GM18858 (cell line): Measurements from ENCODE around the gene ZDHHC21.
"Not testable (repeated sequence)": the region's sequence is repeated elsewhere in the genome, so short reads cannot be mapped to it uniquely, and the experiment has no call there.

ENCODE experiments used
- ATAC-seq: cut with Tn5 transposase; IDR thresholded peaks from one replicate; pipeline ENCODE4 v1.9.1; 2021; ENCODE audit not compliant: unreplicated experiment

Gene ZDHHC21

GRCh38 chr9:14686168-14686567 lies 7.1 kb downstream of the ZDHHC21 start:
- no peak for ATAC-seq

- not testable (repeated sequence) for ATAC-seq
These were observed 10.6 kb downstream of the ZDHHC21 start for GRCh38 chr9:14682616-14683015.

- ATAC-seq, result no peak
These were observed 14.5 kb downstream of the ZDHHC21 start for GRCh38 chr9:14678776-14679175.

GRCh38 chr9:14677872-14678271 lies 15.4 kb downstream of the ZDHHC21 start:
- ATAC-seq, result no peak

GRCh38 chr9:14677396-14677795 lies 15.8 kb downstream of the ZDHHC21 start:
- ATAC-seq, result no peak

GRCh38 chr9:14674630-14675029 lies 18.6 kb downstream of the ZDHHC21 start:
- no peak for ATAC-seq

- no peak for ATAC-seq
These were observed 21.9 kb downstream of the ZDHHC21 start for GRCh38 chr9:14671377-14671776.

GRCh38 chr9:14670718-14671117 lies 22.5 kb downstream of the ZDHHC21 start:
- ATAC-seq, result no peak

GRCh38 chr9:14664022-14664421 lies 29.2 kb downstream of the ZDHHC21 start:
- not testable (repeated sequence) for ATAC-seq

- ATAC-seq, result no peak
These were observed 31.2 kb downstream of the ZDHHC21 start for GRCh38 chr9:14662060-14662453.

- no peak for ATAC-seq
These were observed 31.7 kb downstream of the ZDHHC21 start for GRCh38 chr9:14661421-14662059.

- ATAC-seq, result no peak
These were observed 32.5 kb downstream of the ZDHHC21 start for GRCh38 chr9:14660721-14661120.

- ATAC-seq, result no peak
These were observed 38.3 kb downstream of the ZDHHC21 start for GRCh38 chr9:14654932-14655331.

- no peak for ATAC-seq
These were observed 39.7 kb downstream of the ZDHHC21 start for GRCh38 chr9:14653511-14653910.

- no peak for ATAC-seq
These were observed 40.4 kb downstream of the ZDHHC21 start for GRCh38 chr9:14652729-14653377.

GRCh38 chr9:14650596-14650995 lies 42.6 kb downstream of the ZDHHC21 start:
- ATAC-seq, result no peak

- no peak for ATAC-seq
These were observed 47.6 kb downstream of the ZDHHC21 start for GRCh38 chr9:14645648-14646047.

- ATAC-seq, result no peak
These were observed 52.3 kb downstream of the ZDHHC21 start for GRCh38 chr9:14640967-14641366.

GRCh38 chr9:14640294-14640693 lies 52.9 kb downstream of the ZDHHC21 start:
- ATAC-seq, result no peak

GRCh38 chr9:14633906-14634565 lies 59.2 kb downstream of the ZDHHC21 start:
- no peak for ATAC-seq

GRCh38 chr9:14633148-14633547 lies 60.1 kb downstream of the ZDHHC21 start:
- no peak for ATAC-seq

GRCh38 chr9:14627513-14627912 lies 65.7 kb downstream of the ZDHHC21 start:
- ATAC-seq, result no peak
